Panc1 (cell line): Measurements from ENCODE around the gene HRH2. TPM values are rescaled to one million over a fixed set of nuclear protein-coding genes. Genes with fewer than 3 reads are reported as not detected.

Experiments
- ATAC-seq: fragments of 200-7000 bp; cut with Tn5 transposase; 2 replicates; pipeline ENCODE4 v1.9.1; 2020; ENCODE audit warnings: mild to moderate bottlenecking, moderate library complexity
- BruUV-seq: library from RNA; stranded (reverse); fragments of 400-500 nt; replicated peaks from 2 replicates; lab custom pipeline; 2021; lab: Mats Ljungman, UMichigan
- CTCF ChIA-PET: fragments of 300-600 bp; sonication (Branson Sonifier 250); formaldehyde crosslinking; loops from one replicate; lab custom pipeline; 2022; ENCODE audit warnings: antibody characterized with exemption; lab: Charles Lee
- POLR2A ChIA-PET: fragments of 300-600 bp; sonication (Branson Sonifier 250); formaldehyde crosslinking; loops from one replicate; lab custom pipeline; 2022; ENCODE audit warnings: antibody characterized with exemption; lab: Charles Lee
- DNase-seq: peaks from one replicate; pipeline ENCODE4 v3.0.0-alpha.2; 2010; ENCODE audit warnings: low read depth, low spot score
- H3K27ac ChIP-seq: 2 replicates; pipeline ENCODE4 v1.5.1; 2011; ENCODE audit warnings: mild to moderate bottlenecking, low read length, inconsistent platforms
- H3K27me3 ChIP-seq: fragments of 200-500 bp; sonication (Bioruptor generic); 2 replicates; pipeline ENCODE4 v1.6.0; 2014; ENCODE audit warnings: low read length, inconsistent platforms; ENCODE audit not compliant: control insufficient read depth, insufficient read depth
- H3K36me3 ChIP-seq: fragments of 200-500 bp; sonication (Bioruptor generic); 2 replicates; pipeline ENCODE4 v1.5.1; 2014; ENCODE audit warnings: inconsistent platforms, mild to moderate bottlenecking, low read length, moderate library complexity; ENCODE audit not compliant: control insufficient read depth, insufficient read depth
- H3K4me1 ChIP-seq: 2 replicates; pipeline ENCODE4 v1.5.1; 2011; ENCODE audit warnings: inconsistent platforms, mild to moderate bottlenecking, low read length, moderate library complexity; ENCODE audit not compliant: control insufficient read depth, insufficient read depth
- H3K4me3 ChIP-seq, 2 experiments: 2 replicates each; pipeline ENCODE4 v1.5.1; 2011 to 2012; ENCODE audit warnings: low read depth in 2 of 2, low read length in 2 of 2, mild to moderate bottlenecking in 2 of 2, inconsistent platforms in 1 of 2, moderate library complexity in 1 of 2
- H3K9me3 ChIP-seq: fragments of 200-500 bp; sonication (Bioruptor generic); 2 replicates; pipeline ENCODE4 v1.5.1; 2014; ENCODE audit warnings: low read depth, mild to moderate bottlenecking, inconsistent platforms, low read length, moderate library complexity; ENCODE audit not compliant: control insufficient read depth, insufficient read depth
- CTCF ChIP-seq: fragments of 450-650 bp; IDR thresholded peaks from 2 replicates; pipeline ENCODE4 v1.5.1; 2017; ENCODE audit warnings: mild to moderate bottlenecking
- POLR2AphosphoS5 ChIP-seq: IDR thresholded peaks from 2 replicates; pipeline ENCODE4 v1.6.1; 2012; ENCODE audit warnings: mild to moderate bottlenecking, low read depth, low read length, moderate library complexity
- REST ChIP-seq, 2 experiments: IDR thresholded peaks; 2 replicates each; pipeline ENCODE4 v1.6.1; 2011 to 2012; ENCODE audit warnings: low read depth in 2 of 2, control low read depth in 1 of 2, low read length in 1 of 2, mild to moderate bottlenecking in 1 of 2, moderate library complexity in 1 of 2; ENCODE audit not compliant: insufficient read depth in 1 of 2
- SIN3A ChIP-seq: IDR thresholded peaks from 2 replicates; pipeline ENCODE4 v1.6.1; 2012; ENCODE audit warnings: low read depth, mild to moderate bottlenecking, low read length, moderate library complexity, borderline replicate concordance; ENCODE audit not compliant: insufficient read depth
- TCF7L2 ChIP-seq: IDR thresholded peaks from 2 replicates; pipeline ENCODE4 v1.6.1; 2011; ENCODE audit warnings: mild to moderate bottlenecking, low read depth, low read length, inconsistent platforms
- in situ Hi-C: cut with HindIII; loops from 2 replicates; pipeline ENCODE4 v1.10.0; 2016; ENCODE audit warnings: low sequenced_read_pairs, low pct_unique_long_range_greater_than_20kb
- intact Hi-C: fragments of 100-400 bp; cut with micrococcal nuclease; formaldehyde crosslinking; loops from one replicate; pipeline ENCODE4 v1.10.0; 2022; ENCODE audit not compliant: unreplicated experiment
- total RNA-seq: library from RNA; stranded (reverse); gene quantifications from one replicate; pipeline ENCODE4 v1.2.1, GENCODE V29; 2021; ENCODE audit not compliant: unreplicated experiment

Gene HRH2
- total RNA-seq, 1 experiment from 2014 or later: 0.33 TPM

- intact Hi-C loops (no loop called here), in situ Hi-C loops (no loop called here)
- DNase-seq (no peak), ATAC-seq (no peak)
- POLR2A ChIA-PET: no interaction called here
- no peaks in the 10 kb centered on the region for H3K27me3 ChIP-seq
- BruUV-seq: no TSS peak
- H3K36me3 ChIP-seq: no peaks in the 10 kb centered on the region
- CTCF ChIA-PET: no interaction called here
- H3K4me3 ChIP-seq: no peak overlapping the region
- no peaks in the 10 kb centered on the region for H3K9me3 ChIP-seq
- H3K27ac ChIP-seq: no peak overlapping the region
- no peaks in the 10 kb centered on the region for H3K4me1 ChIP-seq
- TF ChIP-seq CTCF (no peak), TCF7L2 (no peak), REST (IDR thresholded peaks at IDR 0.05; ENCODE audit: insufficient read depth in 1 of 2, low read depth in 2 of 2, low read length in 1 of 2) (no peak), POLR2AphosphoS5 (no peak), SIN3A (no peak)
These were observed 37.3 kb upstream of the HRH2 start for GRCh38 chr5:175620527-175620926.

- in situ Hi-C loops: no loop called here
- Histone ChIP-seq H3K27ac (no peak overlapping the region), H3K36me3 (no peaks in the 10 kb centered on the region), H3K9me3 (no peaks in the 10 kb centered on the region), H3K27me3 (no peaks in the 10 kb centered on the region), H3K4me3 (no peak overlapping the region), H3K4me1 (no peaks in the 10 kb centered on the region)
- TF ChIP-seq SIN3A (no peak), POLR2AphosphoS5 (no peak), TCF7L2 (no peak), REST (IDR thresholded peaks at IDR 0.05; ENCODE audit: insufficient read depth in 1 of 2, low read depth in 2 of 2, low read length in 1 of 2) (no peak), CTCF (no peak)
- CTCF ChIA-PET: no interaction called here
- no TSS peak for BruUV-seq
- ATAC-seq (no peak), DNase-seq (no peak)
- intact Hi-C loops: no loop called here
- POLR2A ChIA-PET: no interaction called here
These were observed 35.9 kb upstream of the HRH2 start for GRCh38 chr5:175621971-175622370.
